Measurements from ENCODE around the gene WTAP. TPM values are rescaled to one million over a fixed set of nuclear protein-coding genes. Genes with fewer than 3 reads are reported as not detected.
"Not testable (repeated sequence)": the region's sequence is repeated elsewhere in the genome, so short reads cannot be mapped to it uniquely, and the experiment has no call there.

WTAP gene
- total RNA-seq, 1 experiment from 2014 or later = 61.5 TPM

- no peak for DNase-seq (ENCODE audit: low read depth)
- in situ Hi-C loops (cut with HindIII; ENCODE audit: low pct_unique_long_range_greater_than_20kb, low sequenced_read_pairs) = no loop called here
Measured at GRCh38 chr6:159788753-159789376, 61.6 kb downstream of the WTAP start.

GRCh38 chr6:159789377-159790148 lies 62.3 kb downstream of the WTAP start, which contains the start of gene TCP1:
TSS of gene TCP1 (minus strand) at chr6:159789602. CDS start at chr6:159789468, 134 bp downstream.
- in situ Hi-C loops (cut with HindIII; ENCODE audit: low pct_unique_long_range_greater_than_20kb, low sequenced_read_pairs) = no loop called here
- DNase-seq (ENCODE audit: low read depth) = peak; percentile 98

- peak; percentile 89 for DNase-seq (ENCODE audit: low read depth)
- in situ Hi-C loops (cut with HindIII; ENCODE audit: low pct_unique_long_range_greater_than_20kb, low sequenced_read_pairs) = no loop called here
Measured at GRCh38 chr6:159790149-159790955, 63.0 kb downstream of the WTAP start, which contains the start of gene MRPL18. TSS of gene MRPL18 (plus strand) at chr6:159790467. CDS start at chr6:159790588, 121 bp downstream.

- in situ Hi-C loops (cut with HindIII; ENCODE audit: low pct_unique_long_range_greater_than_20kb, low sequenced_read_pairs) = no loop called here
- DNase-seq (ENCODE audit: low read depth) = no peak
Measured at GRCh38 chr6:159790956-159791598, 63.8 kb downstream of the WTAP start.

- DNase-seq (ENCODE audit: low read depth); in situ Hi-C loops (cut with HindIII; ENCODE audit: low pct_unique_long_range_greater_than_20kb, low sequenced_read_pairs): not testable (repeated sequence)
Measured at GRCh38 chr6:159794976-159795375, 67.7 kb downstream of the WTAP start.

- DNase-seq (ENCODE audit: low read depth) = no peak
- in situ Hi-C loops (cut with HindIII; ENCODE audit: low pct_unique_long_range_greater_than_20kb, low sequenced_read_pairs) = no loop called here
Measured at GRCh38 chr6:159797554-159797953, 70.2 kb downstream of the WTAP start.

GRCh38 chr6:159800141-159800865 lies 73.0 kb downstream of the WTAP start, which contains the start of gene PNLDC1:
TSS of gene PNLDC1 (plus strand) at chr6:159800276. CDS start at chr6:159800308, 32 bp downstream.
- DNase-seq (ENCODE audit: low read depth) = no peak
- in situ Hi-C loops (cut with HindIII; ENCODE audit: low pct_unique_long_range_greater_than_20kb, low sequenced_read_pairs) = no loop called here

GRCh38 chr6:159801935-159802334 lies 74.6 kb downstream of the WTAP start:
- in situ Hi-C loops (cut with HindIII; ENCODE audit: low pct_unique_long_range_greater_than_20kb, low sequenced_read_pairs) = no loop called here
- DNase-seq (ENCODE audit: low read depth) = no peak

GRCh38 chr6:159804504-159804903 lies 77.2 kb downstream of the WTAP start:
- in situ Hi-C loops (cut with HindIII; ENCODE audit: low pct_unique_long_range_greater_than_20kb, low sequenced_read_pairs) = no loop called here
- DNase-seq (ENCODE audit: low read depth) = no peak

- no peak for DNase-seq (ENCODE audit: low read depth)
- in situ Hi-C loops (cut with HindIII; ENCODE audit: low pct_unique_long_range_greater_than_20kb, low sequenced_read_pairs) = no loop called here
Measured at GRCh38 chr6:159805440-159806020, 78.2 kb downstream of the WTAP start.

Other genes with a start within 250 kb of the WTAP start
- 30.8 and 32.6 TPM in 2 replicates for gene SOD2, start 34.3 kb upstream of the WTAP start, total RNA-seq (2014; rRNA removed; shearing (Covaris generic); ENCODE audit: low replicate concordance)
- 18.8 and 21.0 TPM in 2 replicates for gene ACAT2, start 34.5 kb downstream of the WTAP start, total RNA-seq (2014; rRNA removed; shearing (Covaris generic); ENCODE audit: low replicate concordance)
- gene TCP1, start 62.1 kb downstream of the WTAP start, total RNA-seq (2014; rRNA removed; shearing (Covaris generic); ENCODE audit: low replicate concordance) = 81.5 and 83.4 TPM in 2 replicates
- 142 and 166 TPM in 2 replicates for gene MRPL18, start 63.0 kb downstream of the WTAP start, total RNA-seq (2014; rRNA removed; shearing (Covaris generic); ENCODE audit: low replicate concordance)
- gene PNLDC1, start 72.8 kb downstream of the WTAP start, total RNA-seq (2014; rRNA removed; shearing (Covaris generic); ENCODE audit: low replicate concordance) = not detected in 2 replicates
- not detected in 2 replicates for gene MAS1, start 163.5 kb downstream of the WTAP start, total RNA-seq (2014; rRNA removed; shearing (Covaris generic); ENCODE audit: low replicate concordance)
- gene IGF2R, start 241.6 kb downstream of the WTAP start, total RNA-seq (2014; rRNA removed; shearing (Covaris generic); ENCODE audit: low replicate concordance) = 42.8 and 58.9 TPM in 2 replicates